Non-pigmented ciliary epithelial cell (primary cell): ENCODE results near the gene PRKCZ.
"Not testable (repeated sequence)": the region's sequence is repeated elsewhere in the genome, so short reads cannot be mapped to it uniquely, and the experiment has no call there.

Experiments used
- DNase-seq: peaks from one replicate; pipeline ENCODE4 v3.0.0-alpha.2; 2010; ENCODE audit warnings: low read depth

PRKCZ gene

DNA sequence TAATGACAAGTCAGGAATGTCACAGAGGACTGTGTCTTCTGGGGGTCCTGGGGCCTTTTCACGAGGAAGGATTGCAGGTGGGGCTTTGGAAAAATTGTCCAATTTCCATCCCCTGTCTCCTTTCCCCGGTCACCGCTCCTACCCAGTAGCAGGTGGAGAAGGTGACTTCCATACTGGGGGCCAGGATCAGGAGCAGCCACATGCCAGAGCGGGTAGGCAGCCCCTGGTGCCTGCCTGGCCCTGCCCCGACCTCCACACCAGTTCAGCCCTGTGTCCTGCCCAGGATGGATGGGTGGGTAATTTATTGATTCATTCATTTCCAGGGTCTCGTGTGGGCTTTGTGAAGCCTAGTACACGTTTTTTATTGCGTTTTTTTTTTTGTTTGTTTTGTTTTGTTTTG lies 51.7 kb downstream of the PRKCZ start:
- no peak for DNase-seq

DNA sequence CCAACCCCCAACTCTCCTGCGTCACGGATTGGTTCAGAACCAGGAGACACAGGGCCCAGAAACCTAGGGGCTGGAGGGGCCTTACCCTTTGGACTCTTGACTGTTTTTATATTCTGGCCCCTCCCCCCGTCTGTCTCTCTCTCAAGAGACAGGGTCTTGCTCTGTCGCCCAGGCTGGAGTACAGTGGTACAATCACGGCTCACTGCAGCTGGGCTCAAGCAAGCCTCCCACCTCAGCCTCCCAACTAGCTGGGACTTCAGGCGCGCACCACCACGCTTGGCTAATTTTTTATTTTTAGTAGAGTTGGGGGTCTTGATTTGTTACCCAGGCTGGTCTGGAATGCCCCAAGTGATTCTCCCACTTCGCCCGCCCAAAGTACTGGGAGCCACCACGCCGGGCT lies 52.5 kb downstream of the PRKCZ start:
- DNase-seq: no peak

GRCh38 chr1:2103266-2103900 lies 53.2 kb downstream of the PRKCZ start:
- no peak for DNase-seq

DNA sequence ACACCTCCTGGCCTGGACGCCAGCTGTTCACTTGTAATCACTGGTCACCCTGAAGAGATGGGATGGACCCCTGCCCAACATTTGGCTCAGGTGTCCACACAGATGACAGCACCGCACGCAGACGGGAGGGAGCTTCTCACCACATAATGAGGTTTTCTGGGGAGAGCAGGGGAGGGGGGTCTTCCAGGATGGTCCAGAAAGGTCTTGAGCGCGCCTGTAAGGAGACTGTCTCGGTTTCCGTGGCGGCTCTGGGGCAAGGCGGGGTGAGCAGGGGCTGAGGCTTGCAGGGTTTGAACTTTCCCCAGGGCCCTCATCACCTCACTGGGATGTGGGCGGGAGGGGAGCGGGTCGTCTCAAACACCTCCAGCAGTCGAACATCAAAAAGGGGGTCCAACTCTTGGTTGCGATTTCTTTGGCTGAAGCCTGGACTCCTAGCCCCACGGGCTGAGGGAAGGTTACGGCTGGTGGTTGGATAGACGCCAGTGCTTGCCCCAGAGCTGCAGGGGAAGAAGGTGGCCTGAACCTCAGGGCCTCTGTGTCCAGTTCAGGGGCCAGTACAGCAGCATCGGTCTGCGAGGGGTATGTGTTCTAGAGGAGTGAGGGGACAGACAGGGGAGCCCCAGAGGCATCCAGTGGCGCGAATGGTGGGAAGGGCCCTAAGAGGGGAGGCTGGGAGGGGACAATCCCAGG lies 53.8 kb downstream of the PRKCZ start:
- no peak for DNase-seq

DNA sequence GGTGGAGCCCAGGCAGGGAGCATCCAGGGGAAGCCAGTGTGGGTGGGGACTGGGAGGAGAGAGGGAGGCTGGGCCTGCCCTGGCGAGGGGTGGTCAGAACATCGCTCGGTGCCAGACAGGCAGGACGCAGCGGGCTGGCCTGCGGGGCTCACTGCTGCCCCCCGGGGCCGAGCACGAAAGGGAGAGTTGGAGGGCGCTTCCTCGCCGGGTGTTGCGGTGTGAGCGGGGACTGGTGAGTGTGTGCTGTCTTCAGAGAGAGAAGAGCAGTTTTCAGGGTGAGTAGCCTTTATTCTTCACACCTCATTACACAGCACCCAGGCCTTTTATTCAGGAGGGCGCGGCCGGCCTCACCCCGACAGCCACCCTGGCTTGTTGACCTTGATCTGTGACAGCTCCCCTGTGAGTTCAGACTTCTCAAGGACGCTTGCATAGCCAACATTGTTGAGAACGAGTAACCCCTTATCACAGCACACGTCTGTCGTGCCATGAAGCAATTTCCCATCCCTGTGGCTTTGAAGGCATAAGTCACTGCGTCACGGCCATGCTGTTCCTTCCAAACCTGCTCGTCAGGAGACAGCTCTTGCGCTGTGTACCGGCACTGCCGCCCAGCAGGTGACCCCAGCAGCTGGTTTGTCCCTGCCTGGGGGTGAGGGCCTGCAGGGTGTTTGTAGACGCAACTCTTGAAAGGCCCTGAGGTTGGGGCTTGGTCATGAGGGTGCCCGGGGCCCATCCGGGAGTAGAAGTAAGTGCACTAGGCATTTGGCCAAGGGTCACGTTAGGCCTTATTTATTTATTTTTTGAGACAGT lies 54.6 kb downstream of the PRKCZ start:
- no peak for DNase-seq

DNA sequence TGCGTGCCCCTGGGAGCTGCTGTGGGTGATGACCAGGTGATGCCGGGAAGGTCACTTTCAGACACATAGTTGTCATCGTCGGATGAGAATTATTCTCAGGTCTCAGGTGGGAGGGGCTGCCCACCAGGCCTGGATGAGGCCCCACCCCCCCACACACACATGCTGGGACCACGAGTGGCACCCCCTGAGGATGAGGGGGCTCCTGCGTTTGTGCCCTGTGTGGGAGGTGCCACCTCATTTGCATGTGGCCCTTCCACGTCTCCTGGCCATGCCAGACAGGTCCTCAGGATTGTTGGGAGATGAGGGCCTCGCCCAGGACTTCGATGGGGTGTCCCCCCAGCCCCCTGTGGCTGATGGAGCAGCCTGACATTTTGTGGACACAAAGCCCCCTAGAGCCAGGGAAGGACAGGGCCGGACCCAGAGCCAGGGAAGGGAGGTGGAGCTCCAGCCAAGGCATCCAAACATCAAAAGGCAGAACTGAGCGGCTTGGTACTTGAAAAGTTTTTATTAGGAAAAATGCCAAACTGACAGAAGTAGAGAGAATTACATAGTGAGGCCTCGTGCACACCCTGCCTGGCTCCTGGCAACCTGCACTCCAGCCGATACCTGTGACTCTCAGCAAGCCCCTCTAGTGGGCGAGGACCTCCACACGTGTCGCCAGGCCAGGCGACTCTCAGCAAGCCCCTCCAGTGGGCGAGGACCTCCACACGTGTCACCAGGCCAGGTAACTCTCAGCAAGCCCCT lies 55.7 kb downstream of the PRKCZ start:
- no peak for DNase-seq

GRCh38 chr1:2106659-2107405 lies 56.6 kb downstream of the PRKCZ start:
- no peak for DNase-seq

GRCh38 chr1:2107586-2108212 lies 57.5 kb downstream of the PRKCZ start:
- DNase-seq: no peak

- DNase-seq: no peak
Observed at GRCh38 chr1:2108213-2108876, 58.1 kb downstream of the PRKCZ start.

GRCh38 chr1:2108877-2109580 lies 58.8 kb downstream of the PRKCZ start:
- no peak for DNase-seq

DNA sequence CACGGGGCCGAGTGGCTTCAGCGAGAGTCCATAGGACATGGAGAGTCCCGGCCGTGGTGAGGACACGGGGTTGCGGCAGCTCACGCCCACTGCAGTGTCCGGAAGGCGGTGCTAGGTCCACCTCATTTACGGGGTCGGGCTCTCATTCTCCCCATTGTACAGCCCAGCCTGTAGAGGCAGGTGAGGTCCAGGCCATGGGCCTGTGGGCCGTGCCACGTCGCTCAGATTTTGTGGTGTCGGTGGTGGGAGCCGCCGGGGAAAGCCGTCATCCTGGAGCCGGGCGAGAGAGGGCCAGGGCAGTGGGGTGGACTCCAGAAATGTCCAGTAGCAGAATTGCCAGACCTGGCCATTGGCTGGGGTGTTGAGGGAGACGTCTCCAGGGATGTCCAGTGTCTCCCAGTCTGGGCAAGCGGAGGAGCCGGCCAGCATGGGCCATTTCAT lies 59.4 kb downstream of the PRKCZ start:
- no peak for DNase-seq

DNA sequence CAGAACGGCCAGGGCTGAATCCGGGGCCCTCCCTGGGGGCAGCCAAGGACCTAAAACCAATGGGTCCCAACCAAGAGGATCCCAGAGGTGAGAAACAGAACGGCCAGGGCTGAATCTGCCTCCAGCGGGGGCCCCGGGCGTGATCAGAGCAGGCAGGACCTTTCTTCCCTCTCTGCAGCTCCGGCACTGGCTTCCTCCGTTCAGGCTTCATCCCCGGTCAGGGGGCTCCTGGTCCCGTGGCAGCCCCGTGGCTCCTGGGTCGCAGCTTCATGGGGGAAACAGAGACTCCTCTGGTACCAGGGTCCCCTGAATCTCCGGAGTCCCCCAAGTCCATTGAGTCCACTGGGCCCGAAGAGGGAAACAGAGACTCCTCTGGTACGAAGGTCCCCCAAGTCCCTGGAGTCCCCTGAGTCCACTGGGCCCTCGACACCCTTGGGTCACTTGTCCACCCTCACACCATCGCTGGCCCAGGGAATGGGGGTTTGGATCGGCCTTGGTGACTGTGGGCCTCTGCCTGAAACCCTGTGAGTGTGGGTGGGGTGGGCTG lies 60.1 kb downstream of the PRKCZ start:
- no peak for DNase-seq

DNA sequence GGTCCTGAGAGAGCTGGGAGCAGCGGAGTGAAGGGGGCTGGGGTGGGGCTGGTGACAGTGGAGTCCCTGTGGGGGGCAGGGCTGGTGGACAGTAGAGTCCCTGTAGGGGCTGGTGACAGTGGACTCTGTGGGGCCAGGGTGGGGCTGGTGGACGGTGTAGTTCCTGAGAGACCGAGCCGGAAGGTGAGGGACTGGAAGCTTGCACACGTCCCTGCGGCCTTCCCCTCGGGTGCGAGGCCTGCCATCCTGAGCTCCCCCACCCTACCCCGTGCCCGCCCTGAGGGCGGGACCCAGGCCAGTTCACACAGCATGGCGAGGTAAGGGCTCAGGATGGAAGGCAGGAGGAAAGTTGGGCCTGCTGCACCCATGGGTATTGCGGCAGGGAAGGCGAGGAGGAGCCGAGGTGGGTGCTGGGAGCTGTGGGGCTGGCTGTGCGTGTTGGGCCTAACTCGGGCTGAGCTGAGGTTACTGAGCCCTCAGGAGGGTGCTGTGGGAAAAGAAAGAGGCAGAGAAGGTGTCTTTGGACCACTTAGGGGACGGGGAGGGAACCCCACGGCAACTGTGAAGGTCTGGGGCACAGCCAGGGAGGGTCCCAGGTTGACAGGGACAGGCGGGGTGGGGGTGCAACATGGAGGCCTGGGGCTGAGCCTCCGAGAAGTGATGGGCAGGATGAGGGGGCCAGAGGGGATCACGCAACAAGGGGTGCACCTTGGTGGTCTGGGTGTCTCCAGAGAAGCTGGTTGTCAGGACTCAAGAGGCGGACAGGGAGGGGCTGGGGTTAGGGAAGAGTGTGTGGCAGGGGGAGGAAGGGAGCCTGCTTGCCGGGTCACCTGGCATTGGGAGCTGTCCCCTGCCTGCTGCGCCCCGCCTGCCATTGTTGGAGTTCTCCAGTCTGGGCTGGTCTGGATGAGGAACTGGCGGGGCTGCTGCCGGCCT lies 60.8 kb downstream of the PRKCZ start:
- no peak for DNase-seq

DNA sequence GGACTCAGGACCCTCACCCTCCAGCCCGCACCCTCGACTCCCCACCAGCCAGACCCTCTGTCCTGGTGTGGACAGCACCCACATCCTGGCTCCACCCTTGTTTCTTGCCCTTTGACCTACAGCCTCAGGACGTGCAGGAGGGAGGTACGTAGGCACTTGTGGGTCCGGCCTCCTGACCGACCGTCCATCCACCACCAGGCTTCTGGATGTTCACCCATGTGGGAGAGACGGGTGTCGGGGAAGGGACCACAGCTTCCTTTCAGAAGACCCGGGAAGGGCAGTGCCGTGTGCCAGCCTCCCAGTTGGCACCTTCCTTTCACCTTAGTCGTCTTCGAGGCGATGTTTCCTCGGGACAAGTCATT lies 61.4 kb downstream of the PRKCZ start:
- no peak for DNase-seq

DNA sequence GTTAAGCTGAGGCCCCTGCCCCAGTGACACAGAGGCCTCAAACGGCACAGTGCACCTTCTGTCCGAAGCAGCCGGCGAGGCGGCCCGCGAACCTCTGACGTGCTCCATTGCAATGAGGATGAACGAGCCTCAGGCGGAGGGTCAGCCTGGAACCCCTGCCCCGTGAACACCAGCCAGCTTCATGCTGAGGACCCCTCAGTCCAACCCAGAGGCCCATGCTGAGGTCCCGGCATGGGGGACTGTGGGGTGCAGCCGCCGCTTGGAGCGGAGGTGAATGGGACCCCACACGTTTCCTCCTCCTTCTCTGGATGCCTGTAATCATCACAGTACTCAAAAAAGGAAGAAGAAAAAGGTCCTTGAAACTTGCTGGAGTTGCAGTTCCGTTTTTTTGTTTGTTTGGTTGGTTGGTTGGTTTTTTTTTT lies 62.1 kb downstream of the PRKCZ start:
- DNase-seq: no peak

DNA sequence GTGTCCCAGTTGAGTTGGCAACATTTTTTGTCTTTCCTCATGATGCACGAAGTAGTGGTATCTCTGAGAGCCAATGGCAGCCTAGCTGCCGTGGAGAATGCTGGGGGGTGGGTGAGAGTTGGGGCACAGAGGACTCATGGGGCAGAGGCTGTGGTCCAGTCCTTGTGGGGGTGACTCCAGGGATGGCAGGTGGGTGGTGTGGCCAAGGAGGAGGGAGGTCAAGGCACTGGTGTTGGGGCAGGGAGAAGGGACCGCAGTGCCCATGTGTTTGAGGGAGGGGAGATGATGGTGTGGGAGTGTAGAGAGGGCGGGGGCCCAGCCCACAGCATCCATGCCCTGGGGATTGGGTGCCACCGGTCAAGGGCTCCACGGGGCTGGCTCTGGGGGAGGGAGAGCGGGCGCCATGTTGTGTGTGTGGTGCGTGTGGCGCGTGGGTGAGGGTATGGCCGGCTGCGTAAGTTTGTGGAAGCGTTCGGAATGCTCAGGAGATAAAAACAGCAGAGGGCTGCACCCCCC lies 63.5 kb downstream of the PRKCZ start:
- no peak for DNase-seq

DNA sequence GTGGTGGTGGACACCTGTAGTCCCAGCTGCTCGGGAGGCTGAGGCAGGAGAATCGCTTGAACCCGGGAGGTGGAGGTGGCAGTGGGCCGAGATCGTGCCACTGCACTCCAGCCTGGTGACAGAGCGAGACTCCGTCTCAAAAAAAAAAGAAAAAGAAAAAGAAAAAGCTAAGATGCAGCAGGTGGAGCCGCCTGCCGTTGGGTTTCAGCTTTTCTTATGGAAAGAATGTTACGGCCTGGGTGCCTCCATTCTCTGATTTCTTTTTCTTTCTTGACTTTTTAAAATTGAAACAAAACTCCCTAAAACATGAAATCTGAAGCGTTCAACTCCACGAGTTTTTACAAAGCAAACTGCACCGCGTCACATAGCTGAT lies 64.4 kb downstream of the PRKCZ start:
- not testable (repeated sequence) for DNase-seq

GRCh38 chr1:2115008-2115641 lies 64.9 kb downstream of the PRKCZ start:
- no peak for DNase-seq
